Tibial nerve (tissue), 3 donors: Measurements from ENCODE around the gene ERF.

Experiments
- EP300 ChIP-seq, 2 donors: sonication (generic); formaldehyde crosslinking; IDR thresholded peaks; one replicate each; pipeline ENCODE4 v1.6.1; 2017; ENCODE audit warnings: antibody characterized with exemption in 2 of 2, mild to moderate bottlenecking in 1 of 2
- POLR2A ChIP-seq, 2 donors: fragments of 450-650 bp; IDR thresholded peaks; one replicate each; pipeline ENCODE4 v1.6.1; 2017; ENCODE audit warnings: antibody characterized with exemption in 2 of 2, mild to moderate bottlenecking in 2 of 2, moderate library complexity in 2 of 2

GRCh38 chr19:42291435-42291810 lies 36.5 kb upstream of the ERF start:
- TF ChIP-seq POLR2A (IDR thresholded peaks at IDR 0.05) = no peak
- TF ChIP-seq EP300 (IDR thresholded peaks at IDR 0.05) = no peak
